Activated B cell treated with CpG ODN at 0.5 μM for 24 hours (primary cell): ENCODE data around the gene PRKCE. TPM values are rescaled to one million over a fixed set of nuclear protein-coding genes. Genes with fewer than 3 reads are reported as not detected.

ENCODE experiments used
- ATAC-seq: fragments of 200-7000 bp; cut with Tn5 transposase; one replicate; pipeline ENCODE4 v1.10.0; 2021; ENCODE audit warnings: low read depth, mild to moderate bottlenecking, moderate library complexity
- CTCF ChIA-PET: fragments of 350-600 bp; sonication (Branson Sonifier 250); formaldehyde crosslinking; loops from one replicate; lab custom pipeline; 2021; ENCODE audit warnings: antibody characterized with exemption; lab: Charles Lee
- POLR2A ChIA-PET: fragments of 350-600 bp; sonication (Branson Sonifier 250); formaldehyde crosslinking; loops from one replicate; lab custom pipeline; 2021; ENCODE audit warnings: antibody characterized with exemption; lab: Charles Lee
- DNase-seq: peaks from one replicate; pipeline ENCODE4 v3.0.0; 2022
- H3K27ac Mint-ChIP-seq: one replicate; pipeline ENCODE4 v1.8.0; 2020; ENCODE audit warnings: mixed read lengths
- H3K27me3 Mint-ChIP-seq: one replicate; pipeline ENCODE4 v1.8.0; 2021; ENCODE audit warnings: mixed read lengths
- H3K36me3 Mint-ChIP-seq: one replicate; pipeline ENCODE4 v1.8.0; 2021; ENCODE audit warnings: low read depth, mixed read lengths
- H3K4me1 Mint-ChIP-seq: one replicate; pipeline ENCODE4 v1.8.0; 2021; ENCODE audit warnings: mixed read lengths
- H3K4me3 Mint-ChIP-seq: one replicate; pipeline ENCODE4 v1.8.0; 2020; ENCODE audit warnings: mild to moderate bottlenecking, mixed read lengths
- H3K9me3 Mint-ChIP-seq: one replicate; pipeline ENCODE4 v1.8.0; 2020; ENCODE audit warnings: mixed read lengths
- intact Hi-C: fragments of 100-400 bp; cut with micrococcal nuclease; formaldehyde crosslinking; loops from one replicate; pipeline ENCODE4 v1.15.1; 2024
- total RNA-seq: library from RNA; stranded (reverse); gene quantifications from 2 replicates; pipeline ENCODE4 v1.2.3, GENCODE V29; 2022
- TF ChIP-seq, protein P1 (sequence below): fragments of 200-600 bp; IDR thresholded peaks from one replicate; pipeline ENCODE4 v1.8.0; 2022; ENCODE audit warnings: antibody characterized with exemption, mild to moderate bottlenecking

PRKCE gene
- total RNA-seq, 1 donor from 2014 or later: 53.8 TPM

DNA sequence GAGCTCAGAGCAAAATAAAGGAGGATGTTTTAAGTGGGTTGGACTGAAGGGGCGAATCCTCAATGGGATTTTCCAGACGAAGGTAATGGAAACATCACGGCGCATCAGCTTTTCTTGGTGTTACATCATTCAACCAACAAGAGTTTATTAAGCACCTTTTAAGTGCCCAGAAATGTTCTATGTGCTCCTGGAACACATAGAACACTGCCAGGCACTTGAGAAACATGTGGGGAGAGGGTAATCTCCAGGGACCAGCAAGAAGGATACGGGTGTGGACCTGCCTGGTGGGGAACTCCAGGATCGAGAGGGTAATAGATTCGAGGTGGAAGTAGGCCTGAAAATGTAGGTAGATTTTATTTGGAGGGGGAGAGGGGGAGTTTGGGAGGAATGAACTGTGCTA, 168.6 kb downstream of the PRKCE start:
- H3K36me3 Mint-ChIP-seq: no peaks in the 10 kb centered on the region
- peaks cover 57% of the 10 kb centered on the region for H3K4me1 Mint-ChIP-seq
- TF ChIP-seq, protein P1, sequence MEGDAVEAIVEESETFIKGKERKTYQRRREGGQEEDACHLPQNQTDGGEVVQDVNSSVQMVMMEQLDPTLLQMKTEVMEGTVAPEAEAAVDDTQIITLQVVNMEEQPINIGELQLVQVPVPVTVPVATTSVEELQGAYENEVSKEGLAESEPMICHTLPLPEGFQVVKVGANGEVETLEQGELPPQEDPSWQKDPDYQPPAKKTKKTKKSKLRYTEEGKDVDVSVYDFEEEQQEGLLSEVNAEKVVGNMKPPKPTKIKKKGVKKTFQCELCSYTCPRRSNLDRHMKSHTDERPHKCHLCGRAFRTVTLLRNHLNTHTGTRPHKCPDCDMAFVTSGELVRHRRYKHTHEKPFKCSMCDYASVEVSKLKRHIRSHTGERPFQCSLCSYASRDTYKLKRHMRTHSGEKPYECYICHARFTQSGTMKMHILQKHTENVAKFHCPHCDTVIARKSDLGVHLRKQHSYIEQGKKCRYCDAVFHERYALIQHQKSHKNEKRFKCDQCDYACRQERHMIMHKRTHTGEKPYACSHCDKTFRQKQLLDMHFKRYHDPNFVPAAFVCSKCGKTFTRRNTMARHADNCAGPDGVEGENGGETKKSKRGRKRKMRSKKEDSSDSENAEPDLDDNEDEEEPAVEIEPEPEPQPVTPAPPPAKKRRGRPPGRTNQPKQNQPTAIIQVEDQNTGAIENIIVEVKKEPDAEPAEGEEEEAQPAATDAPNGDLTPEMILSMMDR: no peak
- ATAC-seq: no peak
- no peak overlapping the region for H3K27ac Mint-ChIP-seq
- no peaks in the 10 kb centered on the region for H3K27me3 Mint-ChIP-seq
- DNase-seq: no peak
- intact Hi-C loops: no loop called here
- ChIA-PET POLR2A (interaction anchor here (0.6 kb wide), 1 partner anchor 253 kb away, joined by 3 read pairs; no protein-coding TSS in a partner anchor), CTCF (interaction anchor here (1.2 kb wide), 1 partner anchor 14 kb away, joined by 4 read pairs; no protein-coding TSS in a partner anchor)
- H3K9me3 Mint-ChIP-seq: no peaks in the 10 kb centered on the region
- no peak overlapping the region for H3K4me3 Mint-ChIP-seq

DNA sequence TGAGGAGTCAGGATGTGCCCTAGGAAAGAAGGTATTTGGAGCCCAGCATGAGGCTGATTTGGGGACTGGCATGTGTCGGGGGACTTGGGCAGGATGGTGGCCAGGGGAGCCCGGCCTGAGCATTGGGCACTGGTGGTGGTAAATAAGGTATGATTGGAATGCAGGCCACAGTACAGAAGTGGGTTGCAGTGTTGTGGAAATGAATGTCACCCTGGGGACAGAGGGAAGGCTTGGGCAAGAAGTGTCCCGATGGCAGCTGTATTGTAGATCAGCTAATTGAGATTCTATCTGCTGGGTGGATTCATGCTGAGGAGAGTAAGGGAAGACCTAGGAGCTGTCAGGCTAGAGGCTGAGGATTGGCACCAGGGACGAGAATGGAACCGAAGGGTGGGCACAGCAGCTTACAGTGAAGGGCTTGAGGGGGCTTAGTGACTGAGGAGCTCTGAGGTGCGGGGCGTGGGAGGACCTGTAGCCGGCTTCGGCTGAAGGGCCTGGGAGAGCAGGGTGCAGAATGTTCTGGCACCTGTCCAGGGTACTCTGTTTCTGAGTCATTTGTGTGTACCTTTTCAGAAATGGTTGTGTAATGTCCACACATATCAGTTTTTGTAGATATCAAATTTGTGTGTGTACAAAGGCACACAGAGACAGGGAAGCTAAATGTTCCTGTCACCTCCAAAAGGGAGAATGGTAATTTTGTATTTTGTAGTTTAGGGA, 170.2 kb downstream of the PRKCE start:
- H3K27me3 Mint-ChIP-seq: no peaks in the 10 kb centered on the region
- no peaks in the 10 kb centered on the region for H3K36me3 Mint-ChIP-seq
- ChIA-PET CTCF (no interaction called here), POLR2A (no interaction called here)
- intact Hi-C loops: no loop called here
- DNase-seq: no peak
- ATAC-seq: no peak
- H3K4me1 Mint-ChIP-seq: peaks cover 67% of the 10 kb centered on the region
- H3K4me3 Mint-ChIP-seq: no peak overlapping the region
- TF ChIP-seq, protein P1: no peak
- H3K9me3 Mint-ChIP-seq: no peaks in the 10 kb centered on the region
- peak overlapping the region; percentile 15 for H3K27ac Mint-ChIP-seq

DNA sequence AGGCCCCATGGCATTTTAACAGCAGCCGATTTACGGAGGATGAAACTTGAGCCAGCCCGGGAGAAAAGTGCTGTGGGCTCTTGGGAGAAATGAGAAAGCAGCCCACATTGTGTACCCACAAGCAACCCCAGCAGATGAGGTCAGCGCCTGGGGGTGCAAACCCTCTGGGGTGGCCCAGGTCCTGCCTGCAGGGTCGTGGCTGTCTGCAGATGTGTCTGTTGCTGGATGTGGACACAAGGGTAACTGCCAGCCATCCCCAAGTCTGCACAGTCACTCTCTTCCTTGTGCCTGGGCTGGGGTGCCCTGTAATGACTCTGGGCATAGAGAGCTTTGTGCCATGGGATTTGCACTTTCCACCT, 170.8 kb downstream of the PRKCE start:
- H3K36me3 Mint-ChIP-seq: no peaks in the 10 kb centered on the region
- TF ChIP-seq, protein P1: no peak
- peaks cover 73% of the 10 kb centered on the region for H3K4me1 Mint-ChIP-seq
- intact Hi-C loops: no loop called here
- POLR2A ChIA-PET: no interaction called here
- no peak overlapping the region for H3K27ac Mint-ChIP-seq
- H3K4me3 Mint-ChIP-seq: no peak overlapping the region
- ATAC-seq: no peak
- H3K27me3 Mint-ChIP-seq: no peaks in the 10 kb centered on the region
- CTCF ChIA-PET: no interaction called here
- DNase-seq: no peak
- no peaks in the 10 kb centered on the region for H3K9me3 Mint-ChIP-seq

DNA sequence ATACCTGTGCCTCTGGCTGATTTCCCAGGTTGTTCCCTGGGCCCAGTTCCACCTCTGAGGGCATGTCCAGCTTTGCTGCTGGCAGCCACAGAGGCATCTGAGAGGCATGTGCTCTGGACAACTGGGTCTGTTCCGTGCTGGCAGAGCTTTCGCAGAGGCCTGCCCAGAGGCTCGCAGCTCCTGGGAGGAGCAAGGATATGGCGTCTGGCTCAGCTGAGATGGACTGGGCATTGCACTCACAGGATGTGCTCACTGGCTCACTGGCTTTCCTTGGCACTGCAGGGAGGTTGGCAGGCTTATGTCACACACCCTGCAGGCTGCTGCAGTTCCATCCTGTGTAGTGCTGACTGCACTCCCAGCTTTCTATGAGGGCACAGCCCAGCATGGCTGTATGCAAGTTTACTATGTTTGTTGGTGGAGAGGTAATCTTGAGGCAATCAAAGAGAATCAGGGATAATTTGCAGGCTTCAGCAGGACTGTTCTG, 172.3 kb downstream of the PRKCE start:
- Mint-ChIP-seq H3K4me1 (peaks cover 68% of the 10 kb centered on the region), H3K9me3 (no peaks in the 10 kb centered on the region), H3K36me3 (no peaks in the 10 kb centered on the region), H3K27me3 (no peaks in the 10 kb centered on the region), H3K4me3 (no peak overlapping the region), H3K27ac (no peak overlapping the region)
- DNase-seq: no peak
- intact Hi-C loops: no loop called here
- TF ChIP-seq, protein P1: no peak
- ATAC-seq: no peak
- ChIA-PET POLR2A (no interaction called here), CTCF (interaction anchor here (1.0 kb wide), 1 partner anchor 45 kb away, joined by 3 read pairs; no protein-coding TSS in a partner anchor)

DNA sequence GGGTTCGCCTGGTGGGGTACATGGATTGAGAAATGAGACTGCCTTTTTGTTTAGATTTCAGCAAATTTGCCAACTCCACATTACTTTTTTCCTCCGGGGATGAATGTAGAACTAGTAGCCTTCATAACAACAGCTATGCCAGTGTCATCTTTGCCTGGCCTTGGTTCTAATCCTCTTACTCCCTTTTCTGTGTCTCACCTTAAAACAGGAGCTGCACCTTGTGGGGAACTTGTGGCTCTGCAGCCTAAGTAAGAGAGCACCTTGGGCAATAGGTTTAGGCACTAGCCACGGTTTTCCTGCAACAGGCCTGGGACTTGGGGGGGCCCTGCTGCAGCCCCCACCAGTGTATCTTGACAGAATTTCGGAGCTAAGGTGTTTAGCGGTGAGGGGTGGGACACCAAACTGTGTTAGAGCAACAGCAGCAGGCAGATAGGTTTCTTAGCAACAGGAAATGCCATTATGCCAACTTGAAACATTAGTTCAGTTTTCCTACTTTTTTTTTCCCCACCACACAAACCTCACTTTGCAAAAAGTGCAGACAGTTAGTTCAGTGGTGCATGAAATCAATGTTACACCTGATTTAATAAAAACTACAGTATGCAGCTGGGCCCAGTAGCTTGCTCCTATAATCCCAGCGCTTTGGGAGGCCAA, 173.7 kb downstream of the PRKCE start:
- ATAC-seq (no peak), DNase-seq (no peak)
- ChIA-PET POLR2A (no interaction called here), CTCF (interaction anchor here (0.7 to 1.4 kb wide), 5 partner anchors 11 to 111 kb away, joined by 3 to 4 read pairs (median 3); no protein-coding TSS in a partner anchor)
- Mint-ChIP-seq H3K4me3 (no peak overlapping the region), H3K27ac (peak overlapping the region; percentile 43), H3K36me3 (no peaks in the 10 kb centered on the region), H3K27me3 (no peaks in the 10 kb centered on the region), H3K4me1 (peaks cover 57% of the 10 kb centered on the region), H3K9me3 (peaks cover 2% of the 10 kb centered on the region)
- TF ChIP-seq, protein P1: no peak
- intact Hi-C loops: no loop called here
